Lower lobe of right lung (tissue), 2 donors: ENCODE measurements around the gene GUCA2B. TPM values are rescaled to one million over a fixed set of nuclear protein-coding genes. Genes with fewer than 3 reads are reported as not detected.

Source experiments
- ATAC-seq, 2 donors: fragments of 200-7000 bp; cut with Tn5 transposase; one replicate each; pipeline ENCODE4 v1.9.1; 2020 to 2022; ENCODE audit warnings: mild to moderate bottlenecking in 2 of 2, moderate library complexity in 2 of 2
- DNase-seq: peaks from one replicate; pipeline ENCODE4 v3.0.0-alpha.2; 2020
- H3K27ac ChIP-seq: fragments of 200-600 bp; one replicate; pipeline ENCODE4 v1.8.0; 2022
- H3K27me3 ChIP-seq: fragments of 200-600 bp; one replicate; pipeline ENCODE4 v1.8.0; 2022; ENCODE audit warnings: low read depth
- H3K36me3 ChIP-seq: fragments of 200-600 bp; one replicate; pipeline ENCODE4 v1.8.0; 2022; ENCODE audit warnings: mild to moderate bottlenecking
- H3K4me1 ChIP-seq: fragments of 200-600 bp; one replicate; pipeline ENCODE4 v1.8.0; 2022
- H3K4me3 ChIP-seq: fragments of 200-600 bp; one replicate; pipeline ENCODE4 v1.8.0; 2022; ENCODE audit warnings: mild to moderate bottlenecking
- H3K9me3 ChIP-seq: fragments of 200-600 bp; one replicate; pipeline ENCODE4 v1.8.0; 2022
- CTCF ChIP-seq: fragments of 200-600 bp; IDR thresholded peaks from one replicate; pipeline ENCODE4 v1.8.0; 2022; ENCODE audit warnings: antibody characterized with exemption, mild to moderate bottlenecking
- intact Hi-C: fragments of 100-400 bp; cut with DNase I; formaldehyde crosslinking; loops from one replicate; pipeline ENCODE4 v1.11.0; 2022
- long read RNA-seq: library from polyadenylated mRNA; unstranded; transcript quantifications from one replicate; pipeline ENCODE4 v2.0.0, GENCODE V29; 2021
- total RNA-seq: library from RNA; stranded (reverse); fragmentation: NEBNext Ultra II Directional; extraction: Animal tissue kit (Norgen Biotek cat#: 25700); gene quantifications from one replicate; pipeline ENCODE4 v1.2.1, GENCODE V29; 2021
- donor health status: DM: no; HTN: yes; CAD: no; lungs with severe emphysema.

Gene GUCA2B
- total RNA-seq, result not detected
- long read RNA-seq, result 0 reads

DNA sequence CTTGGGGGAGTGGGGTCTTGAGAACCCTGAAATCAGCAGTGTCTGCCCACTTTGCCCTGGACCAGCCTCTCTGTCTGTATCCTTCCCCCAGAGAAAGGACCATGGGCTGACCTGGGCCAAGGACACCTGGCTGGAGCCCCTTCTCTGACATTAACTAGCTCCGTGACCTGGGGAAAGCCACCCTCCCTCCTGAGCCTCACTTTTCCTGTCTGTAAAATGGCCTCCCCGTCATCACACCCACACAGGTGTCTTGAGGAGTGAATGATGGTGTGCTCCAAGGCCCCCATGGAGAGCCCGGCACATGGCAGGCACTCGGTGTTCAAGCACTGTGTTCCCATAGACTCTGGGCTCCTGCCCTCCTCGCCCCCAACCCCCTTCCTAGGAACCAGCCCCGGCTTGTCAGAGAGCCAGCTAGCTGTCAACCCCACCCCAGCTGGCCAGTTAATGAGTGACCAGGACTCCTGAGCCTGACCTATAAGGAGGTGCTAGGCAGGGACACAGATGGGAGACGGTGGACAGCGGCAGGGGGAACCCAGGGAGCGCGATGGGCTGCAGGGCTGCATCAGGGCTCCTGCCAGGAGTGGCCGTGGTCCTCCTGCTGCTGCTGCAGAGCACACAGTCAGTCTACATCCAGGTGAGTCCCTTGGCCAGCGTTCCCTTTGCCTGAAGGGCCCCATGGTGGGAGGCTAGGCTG, at the start of gene GUCA2B:
Gene GUCA2B (plus strand): TSS at position 504 of the 694 bp plus-strand sequence. CDS start 41 bp downstream, at position 545.
- intact Hi-C loops, result no loop called here
- no peak for DNase-seq
- H3K27me3 ChIP-seq, result no peaks in the 10 kb centered on the region
- ATAC-seq, result no peak
- no peak within 1 kb of the TSS for H3K27ac ChIP-seq
- H3K4me3 ChIP-seq, result no peak within 1 kb of the TSS
- H3K9me3 ChIP-seq, result no peaks in the 10 kb centered on the region
- no peaks in the 10 kb centered on the region for H3K36me3 ChIP-seq
- no peak for TF ChIP-seq CTCF
- no peaks in the 10 kb centered on the region for H3K4me1 ChIP-seq

DNA sequence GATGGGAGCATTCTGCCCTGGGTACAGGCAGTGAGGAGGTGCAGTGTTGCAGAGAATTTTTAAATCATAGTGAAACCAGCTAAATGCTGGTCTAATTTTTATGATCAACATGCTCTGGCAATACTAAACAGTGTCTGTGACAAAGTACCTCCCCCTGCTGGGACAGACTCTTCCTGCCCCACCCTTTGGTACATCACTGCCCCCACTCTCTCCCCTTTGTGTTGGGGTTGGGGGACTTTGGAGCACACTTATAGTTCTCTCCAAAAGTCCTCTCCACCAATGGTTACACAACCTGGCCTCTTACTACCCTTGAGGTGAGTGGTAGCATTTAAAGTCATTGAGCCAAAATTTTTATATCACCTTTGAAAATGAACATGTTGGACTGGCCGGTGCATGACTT, 48.2 kb upstream of the GUCA2B start:
- ATAC-seq, result no peak
- no peaks in the 10 kb centered on the region for H3K27me3 ChIP-seq

DNA sequence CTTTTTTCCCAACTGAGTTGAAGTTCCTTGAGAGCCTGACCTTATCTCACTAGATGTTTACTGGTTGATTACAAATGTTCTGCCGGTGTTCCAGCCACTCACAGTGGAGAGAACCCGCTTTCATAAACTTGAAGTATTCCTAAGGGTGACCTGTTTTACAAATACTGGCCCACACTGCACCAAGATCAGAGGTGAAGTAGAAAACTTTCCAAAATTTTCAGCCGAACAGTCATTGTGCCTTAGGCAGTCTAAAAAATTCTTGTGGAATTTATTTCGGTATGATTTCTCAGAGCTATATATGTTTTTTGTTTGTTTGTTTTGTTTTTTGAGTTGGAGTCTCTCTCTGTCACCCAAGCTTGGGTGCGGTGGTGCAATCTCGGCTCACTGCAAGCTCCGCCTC, 44.9 kb upstream of the GUCA2B start:
- Histone ChIP-seq H3K36me3 (no peaks in the 10 kb centered on the region), H3K4me1 (no peaks in the 10 kb centered on the region)

More for the DNA sequence above, 48.2 kb upstream of the GUCA2B start:
- Histone ChIP-seq H3K4me3 (no peak overlapping the region), H3K36me3 (no peaks in the 10 kb centered on the region), H3K4me1 (no peaks in the 10 kb centered on the region), H3K27ac (no peak overlapping the region), H3K9me3 (no peaks in the 10 kb centered on the region)
- intact Hi-C loops, result no loop called here
- no peak for DNase-seq
- no peak for TF ChIP-seq CTCF

GRCh38 chr1:42109600-42109999, 43.6 kb upstream of the GUCA2B start:
- Histone ChIP-seq H3K4me1 (no peaks in the 10 kb centered on the region), H3K27ac (no peak overlapping the region), H3K27me3 (peaks cover 3% of the 10 kb centered on the region), H3K9me3 (no peaks in the 10 kb centered on the region), H3K4me3 (no peak overlapping the region), H3K36me3 (no peaks in the 10 kb centered on the region)
- TF ChIP-seq CTCF, result no peak
- ATAC-seq (no peak), DNase-seq (no peak)
- intact Hi-C loops, result no loop called here

More for the DNA sequence above, 44.9 kb upstream of the GUCA2B start:
- DNase-seq (no peak), ATAC-seq (no peak)
- TF ChIP-seq CTCF, result no peak
- intact Hi-C loops, result no loop called here
- no peak overlapping the region for H3K27ac ChIP-seq
- peaks cover 3% of the 10 kb centered on the region for H3K27me3 ChIP-seq
- no peaks in the 10 kb centered on the region for H3K9me3 ChIP-seq
- H3K4me3 ChIP-seq, result no peak overlapping the region

DNA sequence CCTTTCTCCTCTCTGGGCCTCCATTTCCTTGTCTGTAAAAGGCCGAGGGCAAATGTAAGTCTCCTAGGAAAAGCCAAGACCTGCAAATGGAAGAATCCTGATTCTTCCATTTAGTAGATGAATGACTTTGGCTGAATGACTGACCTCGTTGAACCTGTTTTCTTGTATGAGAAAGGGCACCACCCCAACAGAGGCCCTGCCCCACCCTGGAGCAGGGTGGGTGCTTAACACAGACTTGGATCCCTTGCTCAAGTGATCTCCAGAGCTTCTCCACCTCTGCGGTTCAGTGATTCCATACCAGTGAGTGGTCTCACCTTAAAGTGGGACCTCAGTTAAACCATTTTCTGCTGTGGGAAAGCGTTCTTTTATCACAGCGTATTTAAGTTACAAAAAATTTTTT, 39.0 kb upstream of the GUCA2B start:
- TF ChIP-seq CTCF, result no peak
- Histone ChIP-seq H3K27ac (no peak overlapping the region), H3K36me3 (no peaks in the 10 kb centered on the region), H3K4me1 (no peaks in the 10 kb centered on the region), H3K9me3 (no peaks in the 10 kb centered on the region), H3K4me3 (no peak overlapping the region), H3K27me3 (peaks cover 3% of the 10 kb centered on the region)
- no peak for ATAC-seq
- intact Hi-C loops, result no loop called here
- DNase-seq, result no peak
